Activated CD4-positive, alpha-beta T cell treated with anti-CD3 and anti-CD28 coated beads, Interleukin-2, Interleukin-6, amounts not matched to agents 100 ng/mL and 50 ng/mL, durations not matched to agents 16 hours and 8 hours (primary cell): ENCODE data around the gene PNMA1.
"Not testable (repeated sequence)": the region's sequence is repeated elsewhere in the genome, so short reads cannot be mapped to it uniquely, and the experiment has no call there.

Experiments
- DNase-seq: peaks from one replicate; pipeline ENCODE4 v3.0.0-alpha.2; 2020

PNMA1 gene

GRCh38 chr14:73714656-73715081, 485 bp upstream of the PNMA1 start:
- no peak for DNase-seq

- DNase-seq = no peak
These were observed 880 bp downstream of the PNMA1 start for GRCh38 chr14:73713206-73713802.

GRCh38 chr14:73712540-73713180, 1.5 kb downstream of the PNMA1 start:
- DNase-seq = peak; percentile 68

- DNase-seq = peak; percentile 51
These were observed 2.1 kb downstream of the PNMA1 start for GRCh38 chr14:73712071-73712506.

- DNase-seq = no peak
These were observed 3.4 kb downstream of the PNMA1 start for GRCh38 chr14:73710737-73711136.

- DNase-seq = no peak
These were observed 4.2 kb downstream of the PNMA1 start for GRCh38 chr14:73709904-73710469.

GRCh38 chr14:73708076-73708475, 6.1 kb downstream of the PNMA1 start:
- not testable (repeated sequence) for DNase-seq

GRCh38 chr14:73700325-73700724, 13.9 kb downstream of the PNMA1 start:
- DNase-seq = peak; percentile 23

- peak; percentile 87 for DNase-seq
These were observed 17.5 kb downstream of the PNMA1 start for GRCh38 chr14:73696466-73697400.

- peak; percentile 56 for DNase-seq
These were observed 18.2 kb downstream of the PNMA1 start for GRCh38 chr14:73695997-73696396.

- DNase-seq = no peak
These were observed 19.1 kb downstream of the PNMA1 start for GRCh38 chr14:73695082-73695481.

- no peak for DNase-seq
These were observed 20.1 kb downstream of the PNMA1 start for GRCh38 chr14:73694083-73694482.

- DNase-seq = no peak
These were observed 27.3 kb downstream of the PNMA1 start for GRCh38 chr14:73686901-73687300.

- DNase-seq = no peak
These were observed 28.9 kb downstream of the PNMA1 start for GRCh38 chr14:73685328-73685727.

- no peak for DNase-seq
These were observed 29.6 kb downstream of the PNMA1 start for GRCh38 chr14:73684627-73685026.

GRCh38 chr14:73680821-73681220, 33.4 kb downstream of the PNMA1 start:
- DNase-seq = no peak

- DNase-seq = no peak
These were observed 35.5 kb downstream of the PNMA1 start for GRCh38 chr14:73678698-73679097.

- DNase-seq = no peak
These were observed 39.2 kb downstream of the PNMA1 start for GRCh38 chr14:73674986-73675385.

- DNase-seq = no peak
These were observed 46.3 kb downstream of the PNMA1 start for GRCh38 chr14:73667854-73668253.

- DNase-seq = no peak
These were observed 47.6 kb downstream of the PNMA1 start for GRCh38 chr14:73666583-73666982.

GRCh38 chr14:73665130-73665529, 49.1 kb downstream of the PNMA1 start:
- DNase-seq = no peak

GRCh38 chr14:73663548-73664212, 50.5 kb downstream of the PNMA1 start:
- no peak for DNase-seq

GRCh38 chr14:73662487-73662943, 51.7 kb downstream of the PNMA1 start:
- DNase-seq = no peak
